SHP77 treated with DMSO at 0.1 percent for 48 hours (cell line): Measurements from ENCODE around the gene RPS23.

Source experiments
- DNase-seq: peaks from one replicate; lab custom pipeline; 2025; lab: John Stamatoyannopoulos, UW

The RPS23 gene

DNA sequence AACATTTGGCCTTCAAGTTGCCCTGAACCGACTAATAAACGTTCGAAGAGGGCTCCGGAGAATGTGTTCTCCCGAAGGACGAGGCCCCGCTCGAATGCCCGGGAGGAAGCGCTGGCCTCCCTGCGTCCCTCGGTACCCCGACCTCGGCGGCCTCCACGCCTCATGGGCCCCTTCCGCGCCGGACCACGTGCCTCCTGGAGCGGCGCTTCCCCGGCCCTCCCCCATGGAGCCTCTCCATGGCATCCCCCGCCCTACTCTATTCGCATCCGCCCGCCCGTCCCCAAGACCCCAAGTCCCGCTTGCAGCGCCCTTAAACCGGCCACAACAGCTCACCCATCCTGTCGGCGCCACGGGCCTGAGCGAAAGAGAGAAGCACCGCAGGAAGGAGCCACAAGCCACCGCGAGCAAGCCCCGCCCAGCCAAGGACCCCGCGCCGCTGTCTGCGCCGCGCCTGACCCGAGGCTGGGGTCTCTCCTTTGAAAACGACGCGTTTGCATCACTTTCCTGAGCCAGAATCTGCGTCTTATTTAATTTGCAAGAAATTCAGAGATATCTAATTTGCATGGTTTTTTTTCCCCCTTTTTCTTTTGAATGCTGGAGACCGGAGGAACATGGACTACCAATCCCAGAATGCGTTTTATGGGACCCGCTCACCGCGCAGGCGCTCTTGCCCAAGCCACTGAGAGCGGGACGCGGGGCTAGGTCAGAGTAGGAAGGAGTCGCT, at the start of gene RPS23:
TSS of gene RPS23 (minus strand) at position 368 of the 724 bp plus-strand sequence. CDS start at position 337, 31 bp downstream.
- DNase-seq: peak; percentile 76

DNA sequence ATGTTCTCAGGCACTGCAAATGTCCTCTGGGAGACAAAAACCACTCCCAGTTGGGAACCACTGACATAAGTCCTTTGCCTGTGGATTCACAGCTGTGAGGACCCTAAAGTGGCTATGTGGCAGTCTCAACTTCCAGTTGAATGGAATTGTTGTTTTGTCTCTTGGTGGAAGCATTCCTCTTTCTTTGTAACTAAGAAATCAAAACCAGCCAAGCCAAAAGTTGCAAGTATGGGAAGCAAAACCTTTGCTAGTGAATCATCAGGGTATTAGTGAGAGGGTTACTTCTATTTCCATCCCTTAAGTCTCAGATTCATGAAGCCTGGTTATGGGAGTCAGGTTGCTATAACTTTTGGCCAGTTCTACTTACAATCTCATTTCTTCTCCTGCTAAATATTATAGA, 49.8 kb upstream of the RPS23 start:
- DNase-seq: no peak

GRCh38 chr5:82325996-82326395, 47.8 kb upstream of the RPS23 start:
- no peak for DNase-seq

GRCh38 chr5:82325155-82325554, 47.0 kb upstream of the RPS23 start:
- no peak for DNase-seq

GRCh38 chr5:82320966-82321365, 42.8 kb upstream of the RPS23 start:
- DNase-seq: no peak

- no peak for DNase-seq
Observed at GRCh38 chr5:82319651-82320376, 41.7 kb upstream of the RPS23 start.

DNA sequence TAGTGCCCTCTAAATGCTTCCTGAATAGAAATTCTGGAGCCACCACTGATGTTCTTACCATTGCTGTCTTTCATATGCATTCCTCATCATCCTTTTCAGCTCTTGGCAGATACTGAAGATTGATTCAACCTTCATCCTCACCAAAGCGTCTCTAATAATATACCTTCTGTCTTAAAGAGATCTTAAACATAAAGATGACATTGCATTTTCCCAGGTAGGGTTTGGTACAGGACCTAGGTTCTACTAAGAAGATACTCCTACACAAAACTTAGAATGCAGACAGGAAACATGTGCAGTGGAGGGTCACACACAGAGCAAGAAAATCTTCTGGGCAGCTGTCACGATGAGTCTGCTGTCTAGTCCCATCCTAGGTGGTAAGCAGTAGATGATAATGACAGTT, 41.0 kb upstream of the RPS23 start:
- no peak for DNase-seq

- DNase-seq: no peak
Observed at GRCh38 chr5:82314964-82315758, 37.0 kb upstream of the RPS23 start.

GRCh38 chr5:82313016-82313415, 34.9 kb upstream of the RPS23 start:
- no peak for DNase-seq

DNA sequence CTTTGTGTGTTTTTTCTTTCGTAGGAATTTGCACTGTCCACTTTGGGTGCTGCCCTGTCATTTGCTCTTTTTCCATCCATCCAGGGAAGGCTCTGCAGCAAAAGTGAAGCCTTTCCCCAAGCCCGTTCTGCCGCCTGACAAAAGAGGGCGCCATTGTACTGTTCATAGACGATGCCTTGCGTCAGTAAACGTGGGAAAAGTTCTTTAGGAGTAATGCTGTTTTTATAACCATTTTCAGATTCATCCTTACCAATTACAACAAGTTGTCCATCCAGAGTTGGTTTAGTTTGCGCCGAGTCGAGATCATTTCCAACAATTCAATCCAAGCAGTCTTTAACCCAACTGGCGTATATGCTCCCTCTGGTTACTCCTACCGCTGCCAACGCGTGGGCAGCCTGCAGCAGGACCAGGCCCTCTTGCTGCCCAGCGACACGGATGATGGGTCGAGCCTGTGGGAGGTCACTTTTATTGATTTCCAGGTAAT, 34.3 kb upstream of the RPS23 start:
- DNase-seq: peak; percentile 25

GRCh38 chr5:82309091-82309531, 31.0 kb upstream of the RPS23 start:
- DNase-seq: no peak

DNA sequence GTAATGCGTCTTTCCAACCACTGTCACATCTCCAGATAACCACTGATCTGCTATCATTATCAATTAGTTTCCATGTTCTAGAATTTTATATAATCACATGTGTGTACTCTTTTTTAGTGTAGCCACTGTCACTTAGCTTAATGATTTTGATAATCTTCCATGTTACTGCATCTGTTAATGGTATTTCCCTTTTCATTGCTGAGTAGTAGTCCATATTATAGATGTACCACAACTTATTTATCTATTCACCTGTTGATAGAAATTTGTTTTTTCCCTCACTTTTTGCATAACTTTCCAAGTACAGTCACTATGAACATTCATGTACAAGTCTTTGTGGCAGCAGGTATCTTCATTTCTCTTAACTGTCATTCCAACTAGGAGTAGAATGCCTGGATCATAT, 30.3 kb upstream of the RPS23 start:
- no peak for DNase-seq

DNA sequence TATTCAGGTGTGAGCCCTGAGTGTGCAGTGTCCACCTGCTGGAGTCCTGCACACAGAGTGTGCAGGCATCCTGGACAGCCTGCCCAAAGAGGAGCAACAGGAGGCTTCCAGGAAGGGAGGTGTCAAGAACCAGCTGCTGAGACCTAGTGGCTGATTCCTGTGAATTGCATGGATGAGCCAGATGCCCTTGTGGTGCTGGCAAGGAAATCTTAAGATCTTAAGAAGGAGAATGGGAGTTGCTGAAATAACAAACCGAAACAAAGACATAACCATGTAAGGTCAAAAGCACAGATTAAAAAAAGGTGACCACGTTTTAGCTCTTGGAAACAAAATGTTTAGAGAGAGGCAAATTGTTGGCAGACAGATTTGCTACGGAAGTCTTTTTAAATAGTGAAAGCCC, 29.3 kb upstream of the RPS23 start:
- DNase-seq: no peak

- DNase-seq: no peak
Observed at GRCh38 chr5:82306151-82306550, 28.0 kb upstream of the RPS23 start.

DNA sequence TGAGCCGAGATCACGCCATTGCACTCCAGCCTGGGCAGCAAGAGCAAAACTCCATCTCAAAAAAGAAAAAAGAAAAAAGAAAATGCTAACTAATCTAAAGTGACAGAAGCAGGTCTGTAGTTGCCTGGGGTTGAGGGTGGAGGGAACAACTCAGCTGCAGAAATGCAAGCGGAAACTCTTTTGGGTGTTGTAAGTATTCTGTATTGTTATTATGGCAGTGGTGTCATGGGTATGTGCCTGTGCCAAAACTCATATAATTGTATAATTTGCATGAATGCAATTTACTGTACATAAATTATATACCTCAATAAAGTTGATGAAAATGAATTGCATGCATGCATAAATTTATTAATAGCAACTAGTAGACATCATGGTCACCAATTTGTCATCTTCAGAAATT, 23.0 kb upstream of the RPS23 start:
- DNase-seq: no peak

- DNase-seq: no peak
Observed at GRCh38 chr5:82298668-82299067, 20.5 kb upstream of the RPS23 start.

GRCh38 chr5:82297711-82298110, 19.6 kb upstream of the RPS23 start:
- DNase-seq: no peak

DNA sequence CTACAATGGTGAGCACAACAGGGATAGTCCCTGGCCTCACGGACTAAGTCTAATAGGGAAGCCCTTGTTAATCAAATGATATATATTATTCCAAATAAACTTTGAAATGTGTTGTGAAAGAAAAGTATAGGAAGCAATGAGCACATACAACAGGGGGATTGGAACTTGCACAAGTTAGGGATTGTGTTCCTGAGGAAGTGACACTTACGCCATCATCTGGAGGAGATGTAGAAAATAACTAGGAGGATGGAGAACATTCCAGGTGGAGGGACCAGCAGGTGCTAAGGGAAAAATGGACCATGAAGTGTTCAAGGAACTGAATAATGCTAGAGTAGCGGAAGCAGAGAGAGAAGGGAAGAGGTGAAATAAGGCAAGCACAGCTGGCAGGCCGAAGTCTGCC, 18.8 kb upstream of the RPS23 start:
- no peak for DNase-seq

- DNase-seq: no peak
Observed at GRCh38 chr5:82295959-82296531, 17.9 kb upstream of the RPS23 start.

DNA sequence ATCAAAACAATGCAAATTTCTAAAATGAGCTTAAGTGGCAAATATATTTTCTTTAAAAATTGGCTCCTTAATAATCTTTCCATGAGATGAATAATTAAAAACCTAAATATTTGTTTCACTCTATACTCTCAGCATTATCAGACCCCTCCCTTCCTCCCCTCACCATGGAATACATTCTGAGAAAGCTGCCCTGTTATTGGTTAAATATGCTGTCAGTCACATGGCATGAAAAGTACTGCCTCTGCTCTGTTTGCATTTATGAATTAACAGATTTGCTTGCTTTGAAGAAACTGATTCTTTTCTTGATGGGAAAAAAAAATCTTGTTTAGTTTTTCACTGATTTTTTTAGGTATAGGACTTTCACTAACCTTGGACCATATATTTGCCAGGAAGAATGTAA, 17.0 kb upstream of the RPS23 start:
- no peak for DNase-seq

GRCh38 chr5:82291420-82291819, 13.3 kb upstream of the RPS23 start:
- DNase-seq: no peak

- no peak for DNase-seq
Observed at GRCh38 chr5:82290908-82291307, 12.8 kb upstream of the RPS23 start.
